Stomach (tissue), 9 donors: ENCODE measurements around the gene ZNF830. TPM values are rescaled to one million over a fixed set of nuclear protein-coding genes. Genes with fewer than 3 reads are reported as not detected.

Source experiments
- DNase-seq, 2 donors: peaks; one replicate each; pipeline versions ENCODE4 v3.0.0 to v3.0.0-alpha.2; 2013 to 2019
- H3K27ac ChIP-seq, 5 donors: fragments of 200-600 bp in 4 of 5; sonication (generic) in 4 of 5; one replicate each; pipeline ENCODE4 v1.5.1; 2013 to 2019; ENCODE audit warnings: mild to moderate bottlenecking in 1 of 5, moderate library complexity in 1 of 5
- H3K27me3 ChIP-seq, 3 donors: fragments of 200-600 bp; sonication (generic); one replicate each; pipeline ENCODE4 v1.5.1; 2017 to 2019; ENCODE audit warnings: mixed run types in 1 of 3
- H3K36me3 ChIP-seq, 4 donors: fragments of 200-600 bp; sonication (generic); 1 replicate in 3 of 4; 2 replicates in 1 of 4; pipeline ENCODE4 v1.5.1; 2016 to 2019
- H3K4me1 ChIP-seq, 4 donors: fragments of 200-600 bp; sonication (generic); one replicate each; pipeline ENCODE4 v1.5.1; 2016 to 2019
- H3K4me3 ChIP-seq, 4 donors: fragments of 200-600 bp; sonication (generic) in 3 of 4; one replicate each; pipeline ENCODE4 v1.5.1; 2016 to 2019; ENCODE audit warnings: mild to moderate bottlenecking in 1 of 4
- H3K9me3 ChIP-seq, 4 donors: fragments of 200-600 bp; sonication (generic); one replicate each; pipeline ENCODE4 v1.5.1; 2016 to 2019
- EP300 ChIP-seq: sonication (generic); formaldehyde crosslinking; IDR thresholded peaks from one replicate; pipeline ENCODE4 v1.6.1; 2017; ENCODE audit warnings: antibody characterized with exemption
- POLR2A ChIP-seq, 4 donors: fragments of 450-650 bp; IDR thresholded peaks; one replicate each; pipeline ENCODE4 v1.6.1; 2016; ENCODE audit warnings: antibody characterized with exemption in 4 of 4, control low read depth in 2 of 4, mild to moderate bottlenecking in 1 of 4, moderate library complexity in 1 of 4
- POLR2AphosphoS5 ChIP-seq, 3 donors: sonication (generic); formaldehyde crosslinking; IDR thresholded peaks; one replicate each; pipeline ENCODE4 v1.6.1; 2016; ENCODE audit warnings: antibody characterized with exemption in 3 of 3
- WGBS, 5 donors: extraction: QIAGEN DNeasy Blood & Tissue Kit in 3 of 5; methylation state at CpG; one replicate each; pipeline versions ENCODE4 v1.1.5 to v1.1.7; 2013 to 2018; 5-methylcytosine and 5-hydroxymethylcytosine counted together
- intact Hi-C: fragments of 100-400 bp; cut with DNase I; formaldehyde crosslinking; loops from one replicate; pipeline ENCODE4 v1.15.1; 2023; ENCODE audit warnings: low total_unique reads
- polyA plus RNA-seq, 3 donors: library from polyadenylated mRNA; stranded (reverse); fragments of 200-250 nt; gene quantifications; one replicate each; pipeline ENCODE4 v1.2.3, GENCODE V29; 2013
- total RNA-seq, 5 donors: library from RNA; depleted of rRNA; stranded (reverse); fragments of >200 nt; gene quantifications; one replicate each; pipeline versions ENCODE4 v1.1.0 to v1.2.3, GENCODE V29; 2014 to 2016
- TF ChIP-seq, protein P1 (sequence below), 7 experiments: fragments of 450-650 bp in 4 of 7; fragments of 200-600 bp in 3 of 7; sonication (generic) in 3 of 7; IDR thresholded peaks; one replicate each; pipeline ENCODE4 v1.5.1; 2016 to 2019; ENCODE audit warnings: antibody characterized with exemption in 7 of 7, control low read depth in 2 of 7, mild to moderate bottlenecking in 1 of 7
- donor health status: healthy with polysubstance abuse.
- donor health status: Bipolar disorder and iron deficiency.
- donor health status: healthy.

The ZNF830 gene
- total and polyA plus RNA-seq, 8 donors, result 7.7 to 20.2 (median 9.4) TPM

DNA sequence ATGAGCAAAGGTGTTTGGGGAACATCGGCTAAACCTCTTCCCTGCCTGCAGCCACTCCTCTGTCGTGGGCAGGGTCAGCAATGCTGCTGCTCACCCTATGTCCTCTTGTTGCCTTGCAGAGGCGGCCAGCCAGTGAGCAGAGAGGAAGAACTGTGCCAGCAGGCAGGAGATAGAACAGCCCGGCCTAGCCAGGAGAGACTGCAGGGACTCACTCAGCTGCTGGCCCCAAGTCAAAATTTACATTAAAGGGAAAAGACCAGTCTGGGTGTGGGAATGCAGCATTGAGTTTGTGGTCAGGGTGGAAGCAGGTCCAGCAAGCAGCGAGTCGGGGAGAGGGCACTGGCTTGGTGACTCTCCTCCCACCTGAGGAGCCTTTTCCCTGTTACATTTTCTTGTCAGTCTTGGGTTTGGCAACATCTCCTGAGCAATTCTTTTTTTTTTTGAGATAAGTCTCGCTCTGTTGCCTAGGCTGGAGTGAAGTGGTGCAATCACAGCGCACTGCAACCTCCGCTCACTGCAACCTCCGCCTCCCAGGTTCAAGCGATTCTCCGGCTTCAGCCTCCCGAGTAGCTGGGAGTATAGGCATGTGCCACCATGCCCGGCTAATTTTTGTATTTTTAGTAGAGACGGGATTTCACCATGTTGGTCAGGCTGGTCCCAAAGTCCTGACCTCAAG lies 41.7 kb downstream of the ZNF830 start:
- no peak overlapping the region for H3K4me3 ChIP-seq
- TF ChIP-seq, protein P1, sequence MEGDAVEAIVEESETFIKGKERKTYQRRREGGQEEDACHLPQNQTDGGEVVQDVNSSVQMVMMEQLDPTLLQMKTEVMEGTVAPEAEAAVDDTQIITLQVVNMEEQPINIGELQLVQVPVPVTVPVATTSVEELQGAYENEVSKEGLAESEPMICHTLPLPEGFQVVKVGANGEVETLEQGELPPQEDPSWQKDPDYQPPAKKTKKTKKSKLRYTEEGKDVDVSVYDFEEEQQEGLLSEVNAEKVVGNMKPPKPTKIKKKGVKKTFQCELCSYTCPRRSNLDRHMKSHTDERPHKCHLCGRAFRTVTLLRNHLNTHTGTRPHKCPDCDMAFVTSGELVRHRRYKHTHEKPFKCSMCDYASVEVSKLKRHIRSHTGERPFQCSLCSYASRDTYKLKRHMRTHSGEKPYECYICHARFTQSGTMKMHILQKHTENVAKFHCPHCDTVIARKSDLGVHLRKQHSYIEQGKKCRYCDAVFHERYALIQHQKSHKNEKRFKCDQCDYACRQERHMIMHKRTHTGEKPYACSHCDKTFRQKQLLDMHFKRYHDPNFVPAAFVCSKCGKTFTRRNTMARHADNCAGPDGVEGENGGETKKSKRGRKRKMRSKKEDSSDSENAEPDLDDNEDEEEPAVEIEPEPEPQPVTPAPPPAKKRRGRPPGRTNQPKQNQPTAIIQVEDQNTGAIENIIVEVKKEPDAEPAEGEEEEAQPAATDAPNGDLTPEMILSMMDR (IDR thresholded peaks at IDR 0.05), result no peak
- peak in 1 of 3 donors; percentile 9 for TF ChIP-seq POLR2AphosphoS5 (IDR thresholded peaks at IDR 0.05)
- no peaks in the 10 kb centered on the region for H3K9me3 ChIP-seq
- H3K27ac ChIP-seq, result peak overlapping the region in 4 of 5 donors; percentile 45 to 65 (median 51)
- H3K27me3 ChIP-seq, result no peaks in the 10 kb centered on the region
- peaks cover 4 to 39% (median 31%) of the 10 kb centered on the region in 4 donors for H3K4me1 ChIP-seq
- 53 to 64% (median 55%) methylated on average over 15 of the region's 15 CpGs for WGBS, 5 donors
- peaks cover 21 to 96% (median 93%) of the 10 kb centered on the region in 4 donors for H3K36me3 ChIP-seq
- DNase-seq, result peak; percentile 66 to 77
- intact Hi-C loops, result loop anchor here (10.0 kb wide), 1 partner anchor 92 kb away; no protein-coding TSS in a partner anchor

DNA sequence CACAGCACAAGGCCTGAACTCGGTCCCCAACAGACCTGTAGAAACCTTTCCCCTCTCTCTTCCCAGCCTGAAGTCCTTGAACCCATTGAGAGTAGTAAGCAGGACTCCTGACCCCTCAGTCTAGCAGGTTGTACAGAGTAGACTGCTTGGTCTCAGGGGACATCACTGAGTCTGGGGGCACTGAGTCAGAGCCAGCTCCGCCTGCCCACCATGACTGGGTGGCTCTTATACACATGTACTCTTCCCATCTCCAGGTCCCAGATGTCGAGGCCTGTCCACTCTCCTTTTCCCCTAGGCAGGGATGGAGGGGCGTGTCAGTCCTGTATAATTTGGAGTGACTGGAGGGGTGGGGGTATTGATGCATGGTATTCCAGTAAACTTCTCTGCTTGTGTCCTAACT lies 42.4 kb downstream of the ZNF830 start:
- Histone ChIP-seq H3K36me3 (peaks cover 18 to 96% (median 92%) of the 10 kb centered on the region in 4 donors), H3K27ac (peak overlapping the region in 3 of 5 donors; percentile 50 to 65 (median 52))

DNA sequence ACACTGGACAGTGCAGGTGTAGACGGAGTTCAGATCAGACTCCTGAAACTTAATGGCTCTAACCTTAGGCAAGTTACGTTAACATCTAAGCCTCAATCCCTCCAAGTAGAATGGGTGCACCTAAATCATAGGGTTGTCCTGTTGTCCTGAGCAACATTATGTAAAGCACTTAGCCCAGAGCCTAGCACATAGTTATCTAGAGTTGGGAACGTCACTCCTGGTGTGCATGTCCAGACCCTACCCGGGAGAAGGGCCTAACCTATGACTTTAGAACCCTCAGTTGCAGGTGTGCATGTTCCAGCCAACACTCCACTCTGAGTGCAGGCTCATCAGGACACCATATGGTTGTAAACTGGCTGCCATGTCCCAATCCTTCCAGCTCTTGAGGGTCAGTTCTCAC lies 45.0 kb downstream of the ZNF830 start:
- Histone ChIP-seq H3K4me1 (peaks cover 4 to 24% (median 18%) of the 10 kb centered on the region in 4 donors), H3K9me3 (no peaks in the 10 kb centered on the region), H3K36me3 (peaks cover 13 to 96% (median 89%) of the 10 kb centered on the region in 4 donors), H3K4me3 (no peak overlapping the region), H3K27me3 (no peaks in the 10 kb centered on the region), H3K27ac (no peak overlapping the region)
- DNase-seq, result no peak
- TF ChIP-seq, protein P1 (IDR thresholded peaks at IDR 0.05), result no peak
- TF ChIP-seq POLR2A (IDR thresholded peaks at IDR 0.05) (no peak), POLR2AphosphoS5 (IDR thresholded peaks at IDR 0.05) (no peak), EP300 (no peak)
- intact Hi-C loops, result loop anchor here (10.0 kb wide), 1 partner anchor 88 kb away; no protein-coding TSS in a partner anchor
- WGBS, 5 donors, result 85 to 96% (median 92%) methylated on average over 4 of the region's 4 CpGs

More for the DNA sequence above, 42.4 kb downstream of the ZNF830 start:
- intact Hi-C loops, result loop anchor here (10.0 kb wide), 1 partner anchor 91 kb away; no protein-coding TSS in a partner anchor
- H3K27me3 ChIP-seq, result no peaks in the 10 kb centered on the region
- no peak for DNase-seq
- H3K4me3 ChIP-seq, result no peak overlapping the region
- TF ChIP-seq, protein P1 (IDR thresholded peaks at IDR 0.05), result no peak
- TF ChIP-seq EP300 (no peak), POLR2AphosphoS5 (IDR thresholded peaks at IDR 0.05) (no peak), POLR2A (IDR thresholded peaks at IDR 0.05) (no peak)
- 86 to 100% (median 95%) methylated on average over 4 of the region's 4 CpGs for WGBS, 5 donors
- no peaks in the 10 kb centered on the region for H3K9me3 ChIP-seq
- peaks cover 4 to 31% (median 23%) of the 10 kb centered on the region in 4 donors for H3K4me1 ChIP-seq

DNA sequence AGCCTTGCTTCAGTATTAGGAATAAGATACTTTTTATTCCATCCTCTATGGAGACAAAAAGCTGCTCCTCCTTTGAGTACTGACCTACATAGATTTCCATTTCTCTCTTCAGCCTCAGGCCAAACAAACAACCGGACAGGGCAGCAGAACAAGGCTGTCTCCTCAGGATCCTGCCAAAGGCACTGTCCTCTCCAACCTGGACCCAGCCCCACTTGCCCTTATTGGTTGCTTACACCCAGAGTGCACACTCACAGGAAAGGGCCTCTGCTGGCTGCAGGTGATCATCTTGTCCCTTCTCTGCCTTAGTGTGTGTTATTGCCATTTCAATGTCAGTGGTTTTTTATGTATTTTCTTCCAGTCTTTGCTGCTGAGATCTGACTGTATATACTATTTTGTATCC lies 45.6 kb downstream of the ZNF830 start:
- Histone ChIP-seq H3K27ac (no peak overlapping the region), H3K4me1 (peaks cover 4 to 18% (median 12%) of the 10 kb centered on the region in 4 donors), H3K9me3 (no peaks in the 10 kb centered on the region), H3K36me3 (peaks cover 18 to 96% (median 89%) of the 10 kb centered on the region in 4 donors), H3K27me3 (no peaks in the 10 kb centered on the region), H3K4me3 (no peak overlapping the region)
- intact Hi-C loops, result loop anchor here (10.0 kb wide), 1 partner anchor 88 kb away; no protein-coding TSS in a partner anchor
- WGBS, 5 donors, result 35 to 95% (median 87%) methylated on average over 1 of the region's 1 CpG
- TF ChIP-seq, protein P1 (IDR thresholded peaks at IDR 0.05), result no peak
- no peak for TF ChIP-seq POLR2A (IDR thresholded peaks at IDR 0.05)
- TF ChIP-seq POLR2AphosphoS5 (IDR thresholded peaks at IDR 0.05), result no peak
- TF ChIP-seq EP300, result no peak
- DNase-seq, result no peak
